Dedifferentiated amniotic fluid mesenchymal stem cell (primary cell): Measurements from ENCODE around the gene GNG5.
"Not testable (repeated sequence)": the region's sequence is repeated elsewhere in the genome, so short reads cannot be mapped to it uniquely, and the experiment has no call there.

Experiments
- DNase-seq: peaks from one replicate; pipeline ENCODE4 v3.0.0-alpha.2; 2016; ENCODE audit errors: extremely low spot score

The GNG5 gene

GRCh38 chr1:84506002-84506728 is at the start of gene GNG5, which contains the start of gene SPATA1:
Gene GNG5 (minus strand): TSS chr1:84506581. CDS start chr1:84506091, 490 bp downstream.
Gene SPATA1 (plus strand): TSS chr1:84506386. CDS start chr1:84516360, 9,974 bp downstream.
- peak; percentile 97 for DNase-seq

GRCh38 chr1:84550826-84551225 is 44.4 kb upstream of the GNG5 start:
- no peak for DNase-seq

GRCh38 chr1:84541679-84542078 is 35.3 kb upstream of the GNG5 start:
- no peak for DNase-seq

- DNase-seq = peak; percentile 31
Observed at GRCh38 chr1:84540759-84541158, 34.4 kb upstream of the GNG5 start.

GRCh38 chr1:84539972-84540371 is 33.6 kb upstream of the GNG5 start:
- no peak for DNase-seq

- no peak for DNase-seq
Observed at GRCh38 chr1:84538599-84538998, 32.2 kb upstream of the GNG5 start.

GRCh38 chr1:84525779-84526178 is 19.4 kb upstream of the GNG5 start:
- no peak for DNase-seq

- DNase-seq = no peak
Observed at GRCh38 chr1:84524590-84524989, 18.2 kb upstream of the GNG5 start.

- DNase-seq = no peak
Observed at GRCh38 chr1:84510668-84511067, 4.3 kb upstream of the GNG5 start.

GRCh38 chr1:84510165-84510564 is 3.8 kb upstream of the GNG5 start:
- DNase-seq = no peak

GRCh38 chr1:84509029-84509428 is 2.6 kb upstream of the GNG5 start:
- no peak for DNase-seq

GRCh38 chr1:84508510-84508909 is 2.1 kb upstream of the GNG5 start:
- no peak for DNase-seq

GRCh38 chr1:84507887-84508286 is 1.5 kb upstream of the GNG5 start:
- not testable (repeated sequence) for DNase-seq

GRCh38 chr1:84506729-84507453 is 510 bp upstream of the GNG5 start:
- DNase-seq = no peak

- peak; percentile 27 for DNase-seq
Observed at GRCh38 chr1:84505493-84506001, 834 bp downstream of the GNG5 start.

- DNase-seq = peak; percentile 56
Observed at GRCh38 chr1:84504580-84505492, 1.5 kb downstream of the GNG5 start.

- no peak for DNase-seq
Observed at GRCh38 chr1:84502927-84503326, 3.5 kb downstream of the GNG5 start.

- no peak for DNase-seq
Observed at GRCh38 chr1:84497631-84498275, 8.6 kb downstream of the GNG5 start.

GRCh38 chr1:84496498-84496897 is 9.9 kb downstream of the GNG5 start:
- DNase-seq = no peak

GRCh38 chr1:84493747-84494146 is 12.6 kb downstream of the GNG5 start:
- no peak for DNase-seq

- DNase-seq = no peak
Observed at GRCh38 chr1:84492726-84493125, 13.7 kb downstream of the GNG5 start.
